GM06990 (cell line): ENCODE measurements around the gene DNAJA3.

Experiments used
- DNase-seq: peaks from one replicate; pipeline ENCODE4 v3.0.0-alpha.2; 2011; ENCODE audit not compliant: insufficient read length; ENCODE audit errors: extremely low read depth
- H3K27me3 ChIP-seq: replicated peaks from 2 replicates; pipeline ENCODE4 v1.6.0; 2011; ENCODE audit warnings: low read length; ENCODE audit not compliant: control insufficient read depth, insufficient read depth
- H3K36me3 ChIP-seq: 2 replicates; pipeline ENCODE4 v1.5.1; 2011; ENCODE audit warnings: low read length; ENCODE audit not compliant: control insufficient read depth, insufficient read depth
- H3K4me3 ChIP-seq: replicated peaks from 2 replicates; pipeline ENCODE4 v1.5.1; 2011; ENCODE audit warnings: low read depth, mild to moderate bottlenecking, control low read depth, low read length
- TF ChIP-seq, protein P1 (sequence below): IDR thresholded peaks from 2 replicates; pipeline ENCODE4 v1.5.1; 2011; ENCODE audit warnings: low read length, control low read depth, mild to moderate bottlenecking, inconsistent platforms; ENCODE audit not compliant: insufficient read depth, poor library complexity, severe bottlenecking

Gene DNAJA3

DNA sequence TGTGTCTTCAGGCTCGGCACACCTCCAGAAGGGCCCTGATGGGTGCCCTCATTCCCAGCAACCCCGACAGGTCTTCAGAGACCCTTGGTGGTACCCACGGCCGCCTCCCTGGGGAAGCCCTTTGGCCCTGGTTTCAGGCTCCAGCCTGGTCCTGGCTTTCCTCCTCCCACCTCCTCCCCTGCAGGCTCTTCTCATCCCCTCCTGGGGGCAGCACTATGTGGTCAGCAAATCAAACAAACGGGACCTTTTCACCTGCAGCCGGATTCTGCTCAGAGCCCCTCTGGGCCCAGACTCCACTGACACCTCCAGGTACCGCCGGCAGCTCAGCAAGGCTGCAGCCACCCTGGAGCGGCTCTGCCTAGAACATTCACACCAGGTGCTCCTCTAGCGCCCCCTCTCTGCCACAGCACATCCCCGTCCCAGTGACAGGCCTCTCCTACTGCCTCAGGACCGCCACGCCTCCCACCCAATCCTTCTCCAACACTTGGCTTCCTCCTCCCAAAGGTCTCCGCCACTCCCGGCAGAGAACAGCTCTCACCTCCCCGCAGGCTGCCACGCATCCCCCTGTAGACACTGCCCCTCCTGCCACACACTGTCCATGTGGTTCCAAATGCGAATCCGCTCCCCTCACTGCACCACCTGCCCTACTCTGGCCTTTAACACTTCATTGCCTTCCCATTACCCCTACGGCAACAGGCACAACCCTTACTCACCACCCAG, 21.3 kb upstream of the DNAJA3 start:
- no peak for DNase-seq

DNA sequence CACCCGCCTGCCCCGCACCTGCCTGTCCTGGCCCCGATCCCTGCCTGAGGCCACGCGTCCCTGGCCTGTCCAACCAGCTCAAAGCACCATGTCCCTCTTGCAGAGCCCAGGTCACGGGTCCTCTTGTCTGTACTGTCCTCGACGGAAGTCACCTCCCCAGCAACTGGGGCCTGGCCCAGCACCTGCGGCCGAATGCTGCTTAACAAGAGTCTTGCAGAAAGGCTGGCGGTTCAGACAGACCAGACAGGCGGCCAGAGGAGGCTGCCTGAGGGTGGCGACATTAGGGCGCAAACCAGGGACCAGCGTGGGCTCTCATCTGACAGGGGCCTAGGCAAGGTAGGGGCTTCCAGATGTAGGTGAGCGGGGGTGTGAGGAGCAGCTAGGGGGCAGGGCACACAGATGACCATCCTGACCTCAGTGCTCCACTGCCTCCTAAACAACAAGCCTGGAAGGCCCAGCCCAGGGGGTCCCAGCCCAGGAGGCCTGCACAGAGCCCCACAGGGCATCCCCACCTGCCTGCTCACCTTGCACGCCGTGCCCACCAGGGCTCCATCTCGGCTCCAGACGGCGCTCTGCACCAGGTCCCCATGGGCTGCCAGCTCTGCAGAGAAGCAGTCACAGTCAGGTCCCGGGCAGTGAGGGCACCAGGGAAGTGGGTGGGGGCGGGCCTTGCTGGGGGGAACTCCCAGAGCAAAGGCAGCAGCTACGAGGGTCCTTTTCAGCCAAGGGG, 20.5 kb upstream of the DNAJA3 start:
- TF ChIP-seq, protein P1, sequence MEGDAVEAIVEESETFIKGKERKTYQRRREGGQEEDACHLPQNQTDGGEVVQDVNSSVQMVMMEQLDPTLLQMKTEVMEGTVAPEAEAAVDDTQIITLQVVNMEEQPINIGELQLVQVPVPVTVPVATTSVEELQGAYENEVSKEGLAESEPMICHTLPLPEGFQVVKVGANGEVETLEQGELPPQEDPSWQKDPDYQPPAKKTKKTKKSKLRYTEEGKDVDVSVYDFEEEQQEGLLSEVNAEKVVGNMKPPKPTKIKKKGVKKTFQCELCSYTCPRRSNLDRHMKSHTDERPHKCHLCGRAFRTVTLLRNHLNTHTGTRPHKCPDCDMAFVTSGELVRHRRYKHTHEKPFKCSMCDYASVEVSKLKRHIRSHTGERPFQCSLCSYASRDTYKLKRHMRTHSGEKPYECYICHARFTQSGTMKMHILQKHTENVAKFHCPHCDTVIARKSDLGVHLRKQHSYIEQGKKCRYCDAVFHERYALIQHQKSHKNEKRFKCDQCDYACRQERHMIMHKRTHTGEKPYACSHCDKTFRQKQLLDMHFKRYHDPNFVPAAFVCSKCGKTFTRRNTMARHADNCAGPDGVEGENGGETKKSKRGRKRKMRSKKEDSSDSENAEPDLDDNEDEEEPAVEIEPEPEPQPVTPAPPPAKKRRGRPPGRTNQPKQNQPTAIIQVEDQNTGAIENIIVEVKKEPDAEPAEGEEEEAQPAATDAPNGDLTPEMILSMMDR = no peak
- DNase-seq = no peak
- Histone ChIP-seq H3K27me3 (no peaks in the 10 kb centered on the region), H3K36me3 (peaks cover 50% of the 10 kb centered on the region), H3K4me3 (no peak overlapping the region)

More for the DNA sequence above, 21.3 kb upstream of the DNAJA3 start:
- Histone ChIP-seq H3K27me3 (no peaks in the 10 kb centered on the region), H3K36me3 (peaks cover 45% of the 10 kb centered on the region), H3K4me3 (no peak overlapping the region)
- TF ChIP-seq, protein P1 = peak; percentile 68

DNA sequence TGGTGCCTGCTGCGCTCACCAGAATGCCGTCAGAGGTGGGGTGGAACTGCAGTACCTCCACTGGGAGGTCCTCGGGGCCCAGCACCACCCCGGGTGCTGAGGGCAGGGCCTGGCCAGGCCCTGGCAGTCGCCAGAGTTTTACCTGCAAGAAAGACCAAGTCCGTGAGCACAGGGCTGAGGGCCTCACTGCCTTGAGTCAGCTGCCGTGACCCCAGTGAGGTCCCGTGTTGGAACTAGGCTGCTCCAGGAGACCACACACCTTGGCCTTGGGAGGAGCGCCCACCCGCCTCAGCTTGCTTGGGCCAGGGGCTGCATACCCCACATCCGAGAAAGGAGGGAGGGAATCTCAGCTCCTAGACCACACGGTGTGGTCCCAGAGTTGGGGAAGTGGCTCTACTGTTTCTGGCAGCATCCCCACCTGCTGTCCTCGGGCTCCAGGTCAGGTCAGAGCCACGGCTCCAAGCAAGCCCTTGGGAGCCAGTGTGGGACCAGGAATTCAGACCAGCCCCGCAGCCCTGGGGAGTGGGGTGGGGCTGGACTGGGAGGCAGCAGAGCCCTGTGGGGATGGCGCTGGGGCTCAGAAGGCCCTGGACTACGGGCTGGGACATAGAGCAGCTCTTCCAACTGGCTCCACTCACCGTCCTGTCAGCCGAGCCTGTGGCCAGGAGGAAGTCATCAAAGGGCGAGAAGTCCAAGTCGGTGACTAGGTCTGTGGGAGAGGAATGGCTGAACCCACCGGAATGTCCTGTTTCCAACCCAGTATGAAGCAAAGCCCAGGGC, 17.9 kb upstream of the DNAJA3 start:
- Histone ChIP-seq H3K27me3 (no peaks in the 10 kb centered on the region), H3K4me3 (no peak overlapping the region), H3K36me3 (peaks cover 55% of the 10 kb centered on the region)
- TF ChIP-seq, protein P1 = no peak
- DNase-seq = no peak

DNA sequence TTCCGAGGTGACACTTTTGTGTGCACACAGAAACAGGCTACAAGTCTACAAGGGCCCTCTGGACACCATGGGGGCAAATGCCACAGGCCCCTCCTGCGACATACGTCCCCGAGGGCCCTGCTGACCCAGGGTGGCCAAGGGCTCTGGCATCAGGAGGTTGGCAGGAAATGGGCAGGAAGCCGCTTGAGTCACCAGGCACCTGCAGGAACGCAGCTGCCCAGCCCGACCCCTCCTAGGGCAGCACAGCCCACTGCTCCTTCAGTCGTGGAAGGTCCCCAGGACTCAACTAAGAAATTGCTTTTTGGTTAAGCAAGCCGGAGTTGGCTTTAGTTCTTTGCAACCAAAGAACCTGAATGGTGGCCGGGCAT, 17.4 kb upstream of the DNAJA3 start:
- TF ChIP-seq, protein P1 = no peak
- no peak overlapping the region for H3K4me3 ChIP-seq
- DNase-seq = no peak
- H3K27me3 ChIP-seq = no peaks in the 10 kb centered on the region
- peaks cover 54% of the 10 kb centered on the region for H3K36me3 ChIP-seq

DNA sequence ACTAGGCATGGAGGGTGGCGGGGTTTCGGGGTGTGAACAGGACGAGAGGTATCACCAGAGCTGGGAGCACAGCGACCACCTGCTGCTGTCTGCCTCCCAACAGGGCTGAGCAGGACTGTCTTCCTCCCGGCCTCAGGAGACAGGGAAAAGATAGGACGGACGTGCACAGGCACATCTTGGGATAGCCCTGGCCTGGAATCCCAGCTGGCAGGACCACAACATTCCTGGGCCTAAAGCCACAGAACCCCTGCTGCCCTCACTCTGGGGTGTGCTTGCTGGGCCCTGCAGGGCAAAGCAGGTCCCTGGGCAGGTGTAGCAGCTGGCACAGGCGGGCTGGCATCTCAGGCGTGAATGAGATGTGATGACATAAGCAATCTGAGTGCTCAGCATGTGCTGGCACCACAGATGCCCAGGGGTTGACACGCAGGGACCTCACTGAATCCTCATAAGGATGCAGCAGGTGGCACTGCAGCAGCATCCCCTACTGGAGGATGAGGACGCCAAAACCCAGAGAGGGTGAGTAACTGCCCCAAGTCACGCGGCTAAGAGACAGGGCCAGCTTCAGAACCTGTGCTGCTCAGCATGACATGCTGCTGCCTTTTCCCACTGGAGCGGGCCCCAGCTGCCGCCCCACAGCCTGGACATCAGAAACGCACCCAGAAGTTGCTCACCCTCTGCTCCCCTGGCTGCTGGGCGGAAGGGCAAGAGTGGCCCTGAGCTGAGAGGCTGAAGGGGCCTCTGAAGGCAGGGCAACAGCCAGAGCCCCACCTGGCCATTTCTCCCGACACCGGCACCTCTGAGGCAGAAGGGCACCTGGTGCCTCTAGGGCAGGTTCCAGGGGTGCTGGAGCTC, 16.4 kb upstream of the DNAJA3 start:
- peaks cover 51% of the 10 kb centered on the region for H3K36me3 ChIP-seq
- TF ChIP-seq, protein P1 = no peak
- no peak overlapping the region for H3K4me3 ChIP-seq
- H3K27me3 ChIP-seq = no peaks in the 10 kb centered on the region
- no peak for DNase-seq
